Loucy (cell line): ENCODE measurements around the gene ANOS1.

Source experiments
- H2AFZ ChIP-seq: fragments of 200-600 bp; sonication (generic); 2 replicates; pipeline ENCODE4 v1.6.0; 2016; ENCODE audit warnings: antibody characterized with exemption, mild to moderate bottlenecking, low read length, moderate library complexity
- H3F3A ChIP-seq: fragments of 200-600 bp; 2 replicates; pipeline ENCODE4 v1.6.0; 2016; ENCODE audit warnings: antibody characterized with exemption, low read depth, mild to moderate bottlenecking
- H3K27me3 ChIP-seq: fragments of 200-600 bp; sonication (generic); 2 replicates; pipeline ENCODE4 v1.6.1; 2014; ENCODE audit warnings: low read length, mild to moderate bottlenecking; ENCODE audit not compliant: insufficient read depth, poor library complexity, severe bottlenecking
- H3K36me3 ChIP-seq: fragments of 200-600 bp; sonication (generic); 2 replicates; pipeline ENCODE4 v1.6.1; 2016; ENCODE audit warnings: low read length; ENCODE audit not compliant: insufficient read depth
- H3K4me1 ChIP-seq: fragments of 200-600 bp; sonication (generic); 2 replicates; pipeline ENCODE4 v1.5.1; 2014; ENCODE audit warnings: low read length, mild to moderate bottlenecking; ENCODE audit not compliant: insufficient read depth, poor library complexity, severe bottlenecking
- H3K4me2 ChIP-seq: fragments of 200-600 bp; sonication (generic); 2 replicates; pipeline ENCODE4 v1.6.0; 2014; ENCODE audit warnings: antibody characterized with exemption, low read length, low read depth, mild to moderate bottlenecking; ENCODE audit not compliant: poor library complexity, severe bottlenecking
- H3K4me3 ChIP-seq: fragments of 200-600 bp; sonication (generic); 2 replicates; pipeline ENCODE4 v1.5.1; 2014; ENCODE audit warnings: low read length, mild to moderate bottlenecking, mixed read lengths; ENCODE audit not compliant: poor library complexity, severe bottlenecking
- H3K79me2 ChIP-seq: fragments of 200-600 bp; sonication (generic); 2 replicates; pipeline ENCODE4 v1.6.1; 2014; ENCODE audit warnings: low read length; ENCODE audit not compliant: insufficient read depth
- H3K9ac ChIP-seq: fragments of 200-600 bp; sonication (generic); 2 replicates; pipeline ENCODE4 v1.6.0; 2014; ENCODE audit warnings: mild to moderate bottlenecking, low read depth, low read length, moderate library complexity; ENCODE audit not compliant: poor library complexity, severe bottlenecking
- H3K9me2 ChIP-seq: fragments of 200-600 bp; sonication (generic); replicated peaks from 2 replicates; pipeline ENCODE4 v1.6.1; 2016; ENCODE audit warnings: low read depth, low read length, mixed read lengths
- H3K9me3 ChIP-seq: fragments of 200-600 bp; sonication (generic); 2 replicates; pipeline ENCODE4 v1.6.1; 2014; ENCODE audit warnings: mild to moderate bottlenecking, antibody characterized with exemption, low read length, low read depth; ENCODE audit not compliant: insufficient read depth
- H4K20me1 ChIP-seq: fragments of 200-600 bp; sonication (generic); 2 replicates; pipeline ENCODE4 v1.6.0; 2014; ENCODE audit warnings: antibody characterized with exemption, low read length, mild to moderate bottlenecking; ENCODE audit not compliant: insufficient read depth, poor library complexity, severe bottlenecking
- CTCF ChIP-seq: fragments of 200-600 bp; sonication (generic); conservative IDR thresholded peaks from 2 replicates; pipeline ENCODE4 v1.5.1; 2014; ENCODE audit warnings: mild to moderate bottlenecking, antibody characterized with exemption, low read length
- EZH2phosphoT487 ChIP-seq: fragments of 200-600 bp; IDR thresholded peaks from 2 replicates; pipeline ENCODE4 v1.6.1; 2018; ENCODE audit warnings: antibody characterized with exemption, mild to moderate bottlenecking, moderate library complexity, borderline replicate concordance

The ANOS1 gene

GRCh38 chrX:8484360-8484949 lies 247.5 kb downstream of the ANOS1 start:
- H3K4me2 ChIP-seq = no peak overlapping the region
- H3K36me3 ChIP-seq = no peaks in the 10 kb centered on the region
- H3K9me2 ChIP-seq = no peaks in the 10 kb centered on the region
- H2AFZ ChIP-seq = no peak overlapping the region
- TF ChIP-seq EZH2phosphoT487 (no peak), CTCF (no peak)
- H3K9me3 ChIP-seq = no peaks in the 10 kb centered on the region
- no peaks in the 10 kb centered on the region for H3K4me1 ChIP-seq
- H3F3A ChIP-seq = no peaks in the 10 kb centered on the region
- no peak overlapping the region for H3K9ac ChIP-seq
- H3K27me3 ChIP-seq = no peaks in the 10 kb centered on the region
- H3K4me3 ChIP-seq = no peak overlapping the region
- H4K20me1 ChIP-seq = no peaks in the 10 kb centered on the region
- H3K79me2 ChIP-seq = no peaks in the 10 kb centered on the region
